ENCODE results near the gene EDC3. TPM values are rescaled to one million over a fixed set of nuclear protein-coding genes. Genes with fewer than 3 reads are reported as not detected.

Gene EDC3
- total RNA-seq, 4 donors from 2014 or later = 8.7 to 40.6 (median 17.9) TPM

DNA sequence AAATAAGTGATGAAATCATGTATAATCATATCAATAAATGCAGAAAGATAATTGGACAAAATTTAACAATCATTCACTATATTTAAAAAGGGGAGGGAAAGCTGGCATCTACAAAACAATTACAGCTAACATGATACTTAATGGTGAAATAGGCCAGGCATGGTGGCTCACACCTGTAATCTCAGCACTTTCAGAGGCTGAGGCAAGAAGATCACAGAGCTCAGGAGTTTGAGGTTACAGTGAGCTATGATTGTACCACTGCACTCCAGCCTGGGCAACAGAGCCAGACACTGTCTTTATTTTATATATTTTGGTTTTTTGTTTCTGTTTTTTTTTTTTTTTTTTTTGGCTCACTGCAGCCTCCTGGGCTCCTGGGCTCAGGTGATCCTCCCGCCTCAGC, 12.1 kb downstream of the EDC3 start:
- intact Hi-C loops (cut with DNase I; ENCODE audit: low total_unique reads) = no loop called here
- Histone ChIP-seq H3K36me3 (no peaks in the 10 kb centered on the region), H3K27ac (no peak overlapping the region), H3K4me3 (no peak overlapping the region), H3K9me3 (no peaks in the 10 kb centered on the region), H3K4me1 (no peaks in the 10 kb centered on the region), H3K27me3 (no peaks in the 10 kb centered on the region)
- no peak for DNase-seq
- TF ChIP-seq, protein P1, sequence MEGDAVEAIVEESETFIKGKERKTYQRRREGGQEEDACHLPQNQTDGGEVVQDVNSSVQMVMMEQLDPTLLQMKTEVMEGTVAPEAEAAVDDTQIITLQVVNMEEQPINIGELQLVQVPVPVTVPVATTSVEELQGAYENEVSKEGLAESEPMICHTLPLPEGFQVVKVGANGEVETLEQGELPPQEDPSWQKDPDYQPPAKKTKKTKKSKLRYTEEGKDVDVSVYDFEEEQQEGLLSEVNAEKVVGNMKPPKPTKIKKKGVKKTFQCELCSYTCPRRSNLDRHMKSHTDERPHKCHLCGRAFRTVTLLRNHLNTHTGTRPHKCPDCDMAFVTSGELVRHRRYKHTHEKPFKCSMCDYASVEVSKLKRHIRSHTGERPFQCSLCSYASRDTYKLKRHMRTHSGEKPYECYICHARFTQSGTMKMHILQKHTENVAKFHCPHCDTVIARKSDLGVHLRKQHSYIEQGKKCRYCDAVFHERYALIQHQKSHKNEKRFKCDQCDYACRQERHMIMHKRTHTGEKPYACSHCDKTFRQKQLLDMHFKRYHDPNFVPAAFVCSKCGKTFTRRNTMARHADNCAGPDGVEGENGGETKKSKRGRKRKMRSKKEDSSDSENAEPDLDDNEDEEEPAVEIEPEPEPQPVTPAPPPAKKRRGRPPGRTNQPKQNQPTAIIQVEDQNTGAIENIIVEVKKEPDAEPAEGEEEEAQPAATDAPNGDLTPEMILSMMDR (IDR thresholded peaks at IDR 0.05) = no peak
- TF ChIP-seq POLR2A (IDR thresholded peaks at IDR 0.05) = no peak

DNA sequence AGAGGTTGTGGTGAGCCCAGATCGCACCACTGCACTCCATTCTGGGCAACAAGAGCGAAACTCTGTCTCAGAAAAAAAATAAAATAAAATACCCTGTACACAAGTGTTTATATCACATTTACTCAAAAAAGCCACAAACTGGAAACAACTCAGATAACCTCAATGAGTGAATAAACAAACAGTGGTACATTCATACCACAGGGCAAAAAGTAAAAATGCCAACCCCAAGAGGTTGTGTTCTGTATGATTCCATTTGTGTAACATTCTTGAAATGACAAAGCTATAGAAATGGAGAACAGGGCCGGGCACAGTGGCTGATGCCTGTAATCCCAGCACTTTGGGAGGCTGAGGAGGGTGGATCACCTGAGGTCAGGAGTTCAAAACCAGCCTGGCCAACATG, 12.9 kb downstream of the EDC3 start:
- no peak overlapping the region for H3K27ac ChIP-seq
- no peaks in the 10 kb centered on the region for H3K27me3 ChIP-seq
- TF ChIP-seq, protein P1 (IDR thresholded peaks at IDR 0.05) = no peak
- intact Hi-C loops (cut with DNase I; ENCODE audit: low total_unique reads) = no loop called here
- H3K36me3 ChIP-seq = no peaks in the 10 kb centered on the region
- no peak for DNase-seq
- H3K9me3 ChIP-seq = no peaks in the 10 kb centered on the region
- H3K4me1 ChIP-seq = no peaks in the 10 kb centered on the region
- no peak overlapping the region for H3K4me3 ChIP-seq

DNA sequence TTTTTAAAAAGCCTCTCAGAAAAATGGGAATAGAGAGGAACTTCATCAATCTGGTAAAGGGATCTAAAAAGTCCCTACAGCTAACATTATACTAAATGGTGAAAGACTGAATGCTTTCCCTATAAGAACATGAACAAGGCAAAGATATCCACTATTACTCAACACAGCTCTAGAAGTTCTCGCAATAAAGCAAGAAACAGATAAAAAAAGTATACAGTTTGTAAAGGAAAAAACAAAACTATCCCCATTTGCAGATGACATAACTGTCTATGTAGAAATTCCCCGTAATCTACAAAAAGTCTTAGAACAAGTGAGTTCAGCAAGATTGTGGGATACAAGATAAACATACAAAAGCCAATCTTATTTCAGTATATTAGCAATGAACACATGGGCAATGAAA, 15.4 kb downstream of the EDC3 start:
- intact Hi-C loops (cut with DNase I; ENCODE audit: low total_unique reads) = no loop called here
- Histone ChIP-seq H3K9me3 (no peaks in the 10 kb centered on the region), H3K4me3 (no peak overlapping the region), H3K36me3 (no peaks in the 10 kb centered on the region), H3K4me1 (no peaks in the 10 kb centered on the region), H3K27ac (no peak overlapping the region), H3K27me3 (no peaks in the 10 kb centered on the region)
- TF ChIP-seq POLR2A (IDR thresholded peaks at IDR 0.05) = no peak
- TF ChIP-seq, protein P1 (IDR thresholded peaks at IDR 0.05) = no peak
- DNase-seq = no peak

DNA sequence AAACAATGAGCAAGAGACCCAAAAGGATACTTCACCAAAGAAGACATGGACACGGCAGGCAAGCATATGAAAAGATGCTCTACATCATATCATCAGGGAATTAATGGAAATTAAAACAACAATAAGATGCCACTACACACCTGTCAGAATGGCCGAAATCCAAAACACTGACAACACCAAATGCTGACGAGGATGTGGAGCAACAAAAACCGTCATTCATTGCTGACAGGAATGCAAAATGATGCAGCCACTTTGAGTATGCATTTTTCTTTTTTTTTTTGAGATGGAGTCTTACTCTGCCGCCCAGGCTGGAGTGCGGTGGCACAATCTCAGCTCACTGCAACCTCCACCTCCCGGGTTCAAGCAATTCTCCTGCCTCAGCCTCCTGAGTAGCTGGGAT, 19.0 kb downstream of the EDC3 start:
- TF ChIP-seq, protein P1 (IDR thresholded peaks at IDR 0.05) = no peak
- no peak for TF ChIP-seq POLR2A (IDR thresholded peaks at IDR 0.05)
- no peak for DNase-seq
- intact Hi-C loops (cut with DNase I; ENCODE audit: low total_unique reads) = no loop called here
- no peaks in the 10 kb centered on the region for H3K36me3 ChIP-seq
- no peaks in the 10 kb centered on the region for H3K27me3 ChIP-seq
- H3K4me1 ChIP-seq = no peaks in the 10 kb centered on the region
- H3K27ac ChIP-seq = no peak overlapping the region
- no peak overlapping the region for H3K4me3 ChIP-seq
- H3K9me3 ChIP-seq = no peaks in the 10 kb centered on the region

DNA sequence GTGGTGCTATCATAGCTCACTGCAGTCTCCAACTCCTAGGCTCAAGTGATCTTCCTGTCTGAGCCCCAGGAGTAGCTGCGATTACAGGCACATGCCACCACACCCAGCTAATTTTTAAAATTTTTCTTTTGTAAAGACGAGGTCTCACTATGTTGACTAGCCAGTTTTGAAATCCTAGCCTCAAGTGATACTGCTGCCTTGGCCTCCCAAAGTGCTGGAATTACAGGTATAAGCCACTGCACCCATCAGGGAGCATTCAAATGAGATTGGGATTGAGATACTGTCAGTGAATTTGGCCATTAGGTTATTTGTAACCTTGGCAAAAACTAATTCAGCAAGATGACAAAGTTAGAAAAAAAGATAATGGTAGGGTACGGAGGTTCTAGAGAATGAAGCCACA, 21.7 kb downstream of the EDC3 start:
- Histone ChIP-seq H3K4me3 (no peak overlapping the region), H3K4me1 (no peaks in the 10 kb centered on the region), H3K27me3 (no peaks in the 10 kb centered on the region), H3K9me3 (no peaks in the 10 kb centered on the region), H3K27ac (no peak overlapping the region), H3K36me3 (no peaks in the 10 kb centered on the region)
- TF ChIP-seq POLR2A (IDR thresholded peaks at IDR 0.05) = no peak
- TF ChIP-seq, protein P1 (IDR thresholded peaks at IDR 0.05) = no peak
- no peak for DNase-seq
- intact Hi-C loops (cut with DNase I; ENCODE audit: low total_unique reads) = no loop called here
